Osteocyte (in vitro differentiated cells): ENCODE measurements around the gene JOSD1. TPM values are rescaled to one million over a fixed set of nuclear protein-coding genes. Genes with fewer than 3 reads are reported as not detected.

Experiments
- DNase-seq: peaks from one replicate; pipeline ENCODE4 v3.0.0; 2021; ENCODE audit warnings: mixed read lengths; ENCODE audit not compliant: unreplicated experiment; ENCODE audit errors: extremely low spot score
- H3K27ac Mint-ChIP-seq: one replicate; pipeline ENCODE4 v1.8.0; 2021; ENCODE audit warnings: mild to moderate bottlenecking, mixed read lengths; ENCODE audit not compliant: unreplicated experiment
- H3K27me3 Mint-ChIP-seq: one replicate; pipeline ENCODE4 v1.8.0; 2021; ENCODE audit warnings: mixed read lengths; ENCODE audit not compliant: unreplicated experiment
- H3K36me3 Mint-ChIP-seq: one replicate; pipeline ENCODE4 v1.8.0; 2021; ENCODE audit warnings: mixed read lengths; ENCODE audit not compliant: unreplicated experiment
- H3K4me1 Mint-ChIP-seq: one replicate; pipeline ENCODE4 v1.8.0; 2021; ENCODE audit warnings: mixed read lengths; ENCODE audit not compliant: unreplicated experiment
- H3K4me3 Mint-ChIP-seq: one replicate; pipeline ENCODE4 v1.8.0; 2021; ENCODE audit warnings: mild to moderate bottlenecking, moderate library complexity, mixed read lengths; ENCODE audit not compliant: unreplicated experiment
- H3K9me3 Mint-ChIP-seq: one replicate; pipeline ENCODE4 v1.8.0; 2021; ENCODE audit warnings: mixed read lengths; ENCODE audit not compliant: unreplicated experiment
- CTCF ChIP-seq: fragments of 200-600 bp; sonication (generic); IDR thresholded peaks from 2 replicates; pipeline ENCODE4 v1.5.0; 2021; ENCODE audit warnings: antibody characterized with exemption, mild to moderate bottlenecking, moderate library complexity
- total RNA-seq: library from RNA; stranded (reverse); gene quantifications from 2 replicates; pipeline ENCODE4 v1.2.1, GENCODE V29; 2021

Gene JOSD1
- total RNA-seq, 1 donor from 2014 or later = 78.6 TPM

- Mint-ChIP-seq H3K9me3 (no peaks in the 10 kb centered on the region), H3K27ac (no peak overlapping the region), H3K4me1 (peaks cover 19% of the 10 kb centered on the region), H3K4me3 (no peak overlapping the region), H3K27me3 (no peaks in the 10 kb centered on the region), H3K36me3 (peaks cover 30% of the 10 kb centered on the region)
- TF ChIP-seq CTCF = no peak
- DNase-seq = no peak
Observed at GRCh38 chr22:38735465-38736256, 34.9 kb upstream of the JOSD1 start.

DNA sequence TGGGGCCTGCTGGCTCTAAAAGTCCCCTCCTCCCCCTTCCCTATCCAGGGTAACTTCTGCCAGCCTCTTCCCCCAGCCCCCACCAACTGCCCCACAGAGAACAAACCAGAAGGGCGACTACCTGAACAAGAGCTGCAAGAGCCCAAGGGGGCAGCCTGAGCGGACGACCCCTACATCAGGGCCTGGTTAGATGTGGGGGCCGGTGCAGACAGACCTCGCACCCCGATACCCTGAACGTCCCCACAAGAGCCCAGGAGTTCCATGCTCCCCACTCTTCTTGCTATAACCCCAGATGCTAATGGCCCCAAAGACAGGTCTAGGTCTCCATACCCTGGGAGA lies 34.4 kb upstream of the JOSD1 start:
- Mint-ChIP-seq H3K4me3 (no peak overlapping the region), H3K36me3 (peaks cover 33% of the 10 kb centered on the region), H3K9me3 (no peaks in the 10 kb centered on the region), H3K4me1 (peaks cover 20% of the 10 kb centered on the region), H3K27me3 (no peaks in the 10 kb centered on the region), H3K27ac (no peak overlapping the region)
- no peak for DNase-seq
- TF ChIP-seq CTCF = no peak

GRCh38 chr22:38734421-38735100 lies 33.8 kb upstream of the JOSD1 start:
- H3K27me3 Mint-ChIP-seq = no peaks in the 10 kb centered on the region
- H3K4me1 Mint-ChIP-seq = peaks cover 24% of the 10 kb centered on the region
- no peak for TF ChIP-seq CTCF
- H3K9me3 Mint-ChIP-seq = no peaks in the 10 kb centered on the region
- H3K4me3 Mint-ChIP-seq = no peak overlapping the region
- H3K36me3 Mint-ChIP-seq = peaks cover 33% of the 10 kb centered on the region
- no peak overlapping the region for H3K27ac Mint-ChIP-seq
- no peak for DNase-seq

GRCh38 chr22:38733724-38734381 lies 33.1 kb upstream of the JOSD1 start:
- Mint-ChIP-seq H3K4me1 (peaks cover 29% of the 10 kb centered on the region), H3K36me3 (peaks cover 38% of the 10 kb centered on the region), H3K27me3 (no peaks in the 10 kb centered on the region), H3K9me3 (no peaks in the 10 kb centered on the region), H3K4me3 (no peak overlapping the region), H3K27ac (peak overlapping the region; percentile 55)
- no peak for DNase-seq
- TF ChIP-seq CTCF = no peak

DNA sequence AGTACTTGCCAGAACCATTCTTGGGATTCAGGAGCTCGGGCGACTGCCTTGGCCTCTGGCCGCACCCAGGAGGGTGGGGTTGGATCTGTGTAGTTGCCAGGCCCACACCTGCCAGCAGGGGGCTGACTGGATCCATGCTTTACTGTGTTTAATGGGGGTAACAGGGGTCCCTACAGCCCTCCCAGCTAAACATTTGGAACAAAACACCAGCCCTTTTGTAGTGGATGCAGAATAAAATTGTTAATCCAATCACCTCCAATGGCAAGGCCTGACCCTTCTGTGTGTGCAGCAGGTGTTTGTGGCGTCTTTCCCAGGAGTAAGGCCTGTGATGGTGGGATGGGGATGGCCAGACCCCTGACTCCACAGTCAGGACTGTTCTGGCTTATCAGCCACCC lies 32.6 kb upstream of the JOSD1 start:
- peak overlapping the region; percentile 75 for H3K27ac Mint-ChIP-seq
- H3K27me3 Mint-ChIP-seq = no peaks in the 10 kb centered on the region

More for the DNA sequence above, 32.6 kb upstream of the JOSD1 start:
- Mint-ChIP-seq H3K9me3 (no peaks in the 10 kb centered on the region), H3K4me1 (peaks cover 34% of the 10 kb centered on the region), H3K4me3 (no peak overlapping the region), H3K36me3 (peaks cover 44% of the 10 kb centered on the region)
- DNase-seq = no peak
- peak; percentile 66 for TF ChIP-seq CTCF
